Mammary epithelial cell (primary cell): Measurements from ENCODE around the gene CDH4.

ENCODE experiments used
- CTCF ChIP-seq, 2 donors: IDR thresholded peaks in 1 of 2; conservative IDR thresholded peaks in 1 of 2; 2 replicates each; pipeline ENCODE4 v1.5.1; 2011 to 2012; ENCODE audit warnings: inconsistent platforms in 2 of 2, low read length in 2 of 2, mild to moderate bottlenecking in 2 of 2, control low read depth in 1 of 2, low read depth in 1 of 2; ENCODE audit not compliant: insufficient read depth in 1 of 2; ENCODE audit errors: extremely low read depth in 1 of 2
- EZH2 ChIP-seq: IDR thresholded peaks from 2 replicates; pipeline ENCODE4 v1.6.1; 2012; ENCODE audit warnings: low read length, inconsistent platforms, borderline replicate concordance

GRCh38 chr20:61660559-61660958 is 408.5 kb downstream of the CDH4 start:
- TF ChIP-seq CTCF (conservative IDR thresholded peaks at IDR 0.05 in 1 of 2, IDR thresholded peaks at IDR 0.05 in 1 of 2; ENCODE audit: extremely low read depth in 1 of 2, insufficient read depth in 1 of 2, low read depth in 1 of 2, low read length in 2 of 2) (no peak), EZH2 (no peak)
